NCI-H2029 treated with DMSO at 0.1 percent for 48 hours (cell line): ENCODE results near the gene AHNAK.
"Not testable (repeated sequence)": the region's sequence is repeated elsewhere in the genome, so short reads cannot be mapped to it uniquely, and the experiment has no call there.

Source experiments
- DNase-seq: peaks from one replicate; lab custom pipeline; 2025; lab: John Stamatoyannopoulos, UW

Gene AHNAK

GRCh38 chr11:62571493-62571892 is 24.9 kb upstream of the AHNAK start:
- not testable (repeated sequence) for DNase-seq

- DNase-seq, result not testable (repeated sequence)
These were observed 24.3 kb upstream of the AHNAK start for GRCh38 chr11:62570903-62571302.

- no peak for DNase-seq
These were observed 23.0 kb upstream of the AHNAK start for GRCh38 chr11:62569611-62570010.

- no peak for DNase-seq
These were observed 20.5 kb upstream of the AHNAK start for GRCh38 chr11:62567018-62567633.

GRCh38 chr11:62566247-62566646 is 19.6 kb upstream of the AHNAK start:
- no peak for DNase-seq

- no peak for DNase-seq
These were observed 18.6 kb upstream of the AHNAK start for GRCh38 chr11:62565100-62565802.

- DNase-seq, result not testable (repeated sequence)
These were observed 15.1 kb upstream of the AHNAK start for GRCh38 chr11:62561677-62562230.

- no peak for DNase-seq
These were observed 14.0 kb upstream of the AHNAK start for GRCh38 chr11:62560566-62561103.

- DNase-seq, result not testable (repeated sequence)
These were observed 13.0 kb upstream of the AHNAK start for GRCh38 chr11:62559626-62560025.

GRCh38 chr11:62559204-62559603 is 12.6 kb upstream of the AHNAK start:
- DNase-seq, result no peak

GRCh38 chr11:62558669-62559068 is 12.1 kb upstream of the AHNAK start:
- DNase-seq, result no peak

- DNase-seq, result no peak
These were observed 10.4 kb upstream of the AHNAK start for GRCh38 chr11:62556875-62557631.

- DNase-seq, result peak; percentile 61
These were observed 9.7 kb upstream of the AHNAK start for GRCh38 chr11:62556108-62556874.

- no peak for DNase-seq
These were observed 9.0 kb upstream of the AHNAK start for GRCh38 chr11:62555464-62556107.

- no peak for DNase-seq
These were observed 8.0 kb upstream of the AHNAK start for GRCh38 chr11:62554387-62555167.

GRCh38 chr11:62553839-62554361 is 7.3 kb upstream of the AHNAK start:
- no peak for DNase-seq

GRCh38 chr11:62553080-62553838 is 6.7 kb upstream of the AHNAK start:
- no peak for DNase-seq

GRCh38 chr11:62552485-62553079 is 6.0 kb upstream of the AHNAK start:
- DNase-seq, result no peak

GRCh38 chr11:62550478-62550877 is 3.9 kb upstream of the AHNAK start:
- DNase-seq, result not testable (repeated sequence)
